ENCODE results near the gene ATG10.

- TF ChIP-seq EP300 (IDR thresholded peaks at IDR 0.05; ENCODE audit: borderline replicate concordance) (no peak), CEBPB (IDR thresholded peaks at IDR 0.05) (no peak), MAX (IDR thresholded peaks at IDR 0.05) (no peak), TAF1 (IDR thresholded peaks at IDR 0.05; ENCODE audit: low read depth) (no peak), RAD21 (IDR thresholded peaks at IDR 0.05; ENCODE audit: low read depth) (peak; percentile 27), EGR1 (IDR thresholded peaks at IDR 0.05) (no peak), ZBTB7A (IDR thresholded peaks at IDR 0.05; ENCODE audit: low read depth) (no peak), REST (IDR thresholded peaks at IDR 0.05; ENCODE audit: low read depth) (no peak), TCF12 (IDR thresholded peaks at IDR 0.05; ENCODE audit: low read depth) (no peak), YY1 (IDR thresholded peaks at IDR 0.05; ENCODE audit: low read depth) (no peak), CREB1 (IDR thresholded peaks at IDR 0.05; ENCODE audit: low read depth) (no peak), TEAD4 (IDR thresholded peaks at IDR 0.05) (no peak), USF1 (IDR thresholded peaks at IDR 0.05) (no peak), FOXM1 (IDR thresholded peaks at IDR 0.05; ENCODE audit: borderline replicate concordance, low read depth) (no peak)
Measured at GRCh38 chr5:82107267-82107666, 135.4 kb downstream of the ATG10 start.
